Measurements from ENCODE around the gene NSMF. TPM values are rescaled to one million over a fixed set of nuclear protein-coding genes. Genes with fewer than 3 reads are reported as not detected.

The NSMF gene
- total RNA-seq, 3 donors from 2014 or later (not counting 1 experiment from before 2014, with no cell fraction given): 78.1 to 111 (median 87.8) TPM

GRCh38 chr9:137499416-137499815 lies 40.3 kb upstream of the NSMF start:
- peaks cover 15 to 17% of the 10 kb centered on the region in 2 donors for H3K4me1 Mint-ChIP-seq
- intact Hi-C loops (cut with micrococcal nuclease): no loop called here
- H3K36me3 Mint-ChIP-seq: no peaks in the 10 kb centered on the region
- Histone ChIP-seq H3K4me3 (ENCODE audit: low read length) (no peak overlapping the region), H3K36me3 (ENCODE audit: control insufficient read depth, insufficient read depth, low read length) (no peaks in the 10 kb centered on the region), H3K9me3 (ENCODE audit: control insufficient read depth, insufficient read depth, low read length) (no peaks in the 10 kb centered on the region), H3K27ac (ENCODE audit: low read length) (no peak overlapping the region), H3K4me1 (ENCODE audit: control insufficient read depth, insufficient read depth, low read length) (no peaks in the 10 kb centered on the region), H3K27me3 (ENCODE audit: control insufficient read depth, insufficient read depth, low read length) (no peaks in the 10 kb centered on the region)
- no peaks in the 10 kb centered on the region for H3K9me3 Mint-ChIP-seq
- H3K27me3 Mint-ChIP-seq (ENCODE audit: low read depth in 2 of 2): no peaks in the 10 kb centered on the region
- no peak overlapping the region for H3K27ac Mint-ChIP-seq
- no peak overlapping the region for H3K4me3 Mint-ChIP-seq
- ATAC-seq (no peak), DNase-seq (no peak)
- no peak for TF ChIP-seq CTCF (IDR thresholded peaks at IDR 0.05)
- WGBS (ENCODE audit: insufficient coverage): 96% methylated on average over 16 of the region's 16 CpGs

- no peaks in the 10 kb centered on the region for H3K9me3 Mint-ChIP-seq
- H3K36me3 ChIP-seq (ENCODE audit: control insufficient read depth, insufficient read depth, low read length): no peaks in the 10 kb centered on the region
- intact Hi-C loops (cut with micrococcal nuclease): no loop called here
- no peaks in the 10 kb centered on the region for H3K4me1 ChIP-seq (ENCODE audit: control insufficient read depth, insufficient read depth, low read length)
- H3K4me3 Mint-ChIP-seq: no peak overlapping the region
- H3K27me3 Mint-ChIP-seq (ENCODE audit: low read depth in 2 of 2): no peaks in the 10 kb centered on the region
- H3K27ac ChIP-seq (ENCODE audit: low read length): no peak overlapping the region
- no peaks in the 10 kb centered on the region for H3K27me3 ChIP-seq (ENCODE audit: control insufficient read depth, insufficient read depth, low read length)
- no peaks in the 10 kb centered on the region for H3K36me3 Mint-ChIP-seq
- WGBS (ENCODE audit: insufficient coverage): 94% methylated on average over 16 of the region's 16 CpGs
- H3K9me3 ChIP-seq (ENCODE audit: control insufficient read depth, insufficient read depth, low read length): no peaks in the 10 kb centered on the region
- DNase-seq: no peak
- H3K4me1 Mint-ChIP-seq: peaks cover 17 to 21% of the 10 kb centered on the region in 2 donors
- no peak for ATAC-seq
- no peak for TF ChIP-seq CTCF (IDR thresholded peaks at IDR 0.05)
- H3K4me3 ChIP-seq (ENCODE audit: low read length): no peak overlapping the region
- H3K27ac Mint-ChIP-seq: no peak overlapping the region
These were observed 39.6 kb upstream of the NSMF start for GRCh38 chr9:137498720-137499150.

DNA sequence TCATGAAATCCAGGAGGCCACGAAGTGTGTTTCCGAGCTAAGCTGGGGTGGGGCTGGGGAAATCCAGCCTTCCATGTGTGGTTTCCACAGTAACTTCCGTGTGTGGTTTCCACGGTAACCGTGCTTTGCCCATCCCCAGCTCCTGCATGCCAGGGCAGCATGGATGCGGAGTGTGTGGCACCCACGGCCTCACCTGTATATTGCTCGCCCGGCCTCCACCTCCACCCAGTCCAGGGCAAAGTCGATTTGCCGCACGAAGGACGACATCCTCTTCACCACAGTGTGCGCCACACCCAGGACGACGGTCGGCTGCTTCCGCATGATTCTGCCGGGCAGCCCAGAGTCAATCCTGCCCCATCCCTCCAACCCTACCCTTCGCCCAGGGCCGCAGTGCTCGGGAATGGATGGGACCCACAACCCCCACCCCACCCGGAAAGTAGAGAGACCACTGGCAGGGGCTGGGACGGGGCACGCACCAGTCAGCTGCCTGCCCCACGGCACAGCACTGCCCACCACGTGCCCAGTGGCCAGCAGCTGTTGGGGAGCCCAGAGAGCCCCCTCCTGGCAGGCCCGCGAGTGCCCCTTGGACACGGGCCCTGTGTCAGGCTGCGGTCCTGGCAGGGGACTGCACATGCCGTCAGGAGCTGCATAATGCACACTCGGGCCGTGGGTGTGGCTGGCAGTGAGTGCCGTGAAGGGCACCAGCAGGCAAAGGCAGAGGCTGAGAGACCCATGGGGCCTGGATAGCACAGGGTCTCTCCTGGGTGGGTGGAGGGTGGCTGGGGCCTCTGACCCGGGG lies 39.0 kb upstream of the NSMF start:
- intact Hi-C loops (cut with micrococcal nuclease): no loop called here
- TF ChIP-seq CTCF (IDR thresholded peaks at IDR 0.05): no peak
- H3K9me3 Mint-ChIP-seq: no peaks in the 10 kb centered on the region

More for the DNA sequence above, 39.0 kb upstream of the NSMF start:
- H3K36me3 ChIP-seq (ENCODE audit: control insufficient read depth, insufficient read depth, low read length): no peaks in the 10 kb centered on the region
- no peak overlapping the region for H3K4me3 Mint-ChIP-seq
- peaks cover 16 to 20% of the 10 kb centered on the region in 2 donors for H3K4me1 Mint-ChIP-seq
- no peaks in the 10 kb centered on the region for H3K36me3 Mint-ChIP-seq
- 94% methylated on average over 36 of the region's 36 CpGs for WGBS (ENCODE audit: insufficient coverage)
- H3K27ac Mint-ChIP-seq: no peak overlapping the region
- no peak for DNase-seq
- H3K4me3 ChIP-seq (ENCODE audit: low read length): no peak overlapping the region
- H3K4me1 ChIP-seq (ENCODE audit: control insufficient read depth, insufficient read depth, low read length): no peaks in the 10 kb centered on the region
- no peak overlapping the region for H3K27ac ChIP-seq (ENCODE audit: low read length)
- no peak for ATAC-seq
- no peaks in the 10 kb centered on the region for H3K27me3 ChIP-seq (ENCODE audit: control insufficient read depth, insufficient read depth, low read length)
- no peaks in the 10 kb centered on the region for H3K27me3 Mint-ChIP-seq (ENCODE audit: low read depth in 2 of 2)
- H3K9me3 ChIP-seq (ENCODE audit: control insufficient read depth, insufficient read depth, low read length): no peaks in the 10 kb centered on the region
